Measurements from ENCODE around the gene ADCY9. TPM values are rescaled to one million over a fixed set of nuclear protein-coding genes. Genes with fewer than 3 reads are reported as not detected.
"Not testable (repeated sequence)": the region's sequence is repeated elsewhere in the genome, so short reads cannot be mapped to it uniquely, and the experiment has no call there.

Gene ADCY9
- total RNA-seq, 1 donor from 2014 or later, result 11.4 TPM

DNA sequence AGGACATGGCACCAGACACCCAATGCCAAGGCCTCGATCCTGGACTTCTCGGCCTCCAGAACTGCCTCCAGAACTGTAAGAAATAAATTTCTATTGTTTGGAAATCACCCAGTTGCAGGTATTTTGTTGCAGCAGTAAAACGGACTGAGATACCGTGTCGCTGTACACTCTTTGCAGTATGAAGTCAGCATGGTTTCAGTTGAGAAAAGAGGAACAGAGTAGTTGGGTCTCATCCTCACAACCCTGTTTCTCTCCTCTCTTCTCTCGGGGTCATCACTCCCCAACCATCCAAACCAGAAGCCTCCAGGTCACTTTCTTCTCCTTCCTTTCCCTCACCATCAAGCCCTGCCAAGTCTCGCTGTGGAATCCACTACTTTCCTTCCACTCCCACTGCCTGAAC is 77.8 kb downstream of the ADCY9 start:
- Mint-ChIP-seq H3K27ac (ENCODE audit: unreplicated experiment) (no peak overlapping the region), H3K9me3 (ENCODE audit: unreplicated experiment) (peaks cover 2% of the 10 kb centered on the region), H3K4me3 (ENCODE audit: unreplicated experiment) (no peak overlapping the region), H3K4me1 (ENCODE audit: low read depth, unreplicated experiment) (no peaks in the 10 kb centered on the region), H3K36me3 (ENCODE audit: low read depth, unreplicated experiment) (peaks cover 2% of the 10 kb centered on the region), H3K27me3 (ENCODE audit: low read depth, unreplicated experiment) (peaks cover 2% of the 10 kb centered on the region)
- TF ChIP-seq CTCF (IDR thresholded peaks at IDR 0.05; ENCODE audit: insufficient read depth, low read depth, low read length) (no peak), EZH2 (IDR thresholded peaks at IDR 0.05; ENCODE audit: insufficient read depth, low read length) (no peak)
- DNase-seq (ENCODE audit: low read depth), result no peak
- Histone ChIP-seq H3K4me3 (ENCODE audit: insufficient read depth, low read depth, low read length) (no peak overlapping the region), H3K79me2 (ENCODE audit: insufficient read depth, low read length) (no peaks in the 10 kb centered on the region), H3K9me3 (ENCODE audit: insufficient read depth, low read depth, low read length) (no peaks in the 10 kb centered on the region), H4K20me1 (ENCODE audit: insufficient read depth, low read length) (no peaks in the 10 kb centered on the region), H3K36me3 (ENCODE audit: insufficient read depth, low read length) (no peaks in the 10 kb centered on the region), H3K4me2 (ENCODE audit: low read length) (no peak overlapping the region), H3K9ac (ENCODE audit: low read length) (no peak overlapping the region), H3K4me1 (ENCODE audit: insufficient read depth, low read length) (no peaks in the 10 kb centered on the region), H2AFZ (ENCODE audit: low read depth, low read length) (no peak overlapping the region), H3K27me3 (ENCODE audit: insufficient read depth, low read length) (no peaks in the 10 kb centered on the region), H3K27ac (ENCODE audit: low read depth, low read length) (no peak overlapping the region)
- no peak for FAIRE-seq

GRCh38 chr16:4036952-4037351 is 79.3 kb downstream of the ADCY9 start:
- not testable (repeated sequence) for H3K9me3 Mint-ChIP-seq (ENCODE audit: unreplicated experiment); FAIRE-seq; H3K9ac ChIP-seq (ENCODE audit: low read length); H3K4me3 Mint-ChIP-seq (ENCODE audit: unreplicated experiment); DNase-seq (ENCODE audit: low read depth); H3K4me1 ChIP-seq (ENCODE audit: insufficient read depth, low read length); H3K9me3 ChIP-seq (ENCODE audit: insufficient read depth, low read depth, low read length); H4K20me1 ChIP-seq (ENCODE audit: insufficient read depth, low read length); H3K27me3 Mint-ChIP-seq (ENCODE audit: low read depth, unreplicated experiment); H3K4me3 ChIP-seq (ENCODE audit: insufficient read depth, low read depth, low read length); H3K36me3 Mint-ChIP-seq (ENCODE audit: low read depth, unreplicated experiment); H3K27me3 ChIP-seq (ENCODE audit: insufficient read depth, low read length); H3K79me2 ChIP-seq (ENCODE audit: insufficient read depth, low read length); H2AFZ ChIP-seq (ENCODE audit: low read depth, low read length); H3K27ac Mint-ChIP-seq (ENCODE audit: unreplicated experiment); H3K4me2 ChIP-seq (ENCODE audit: low read length); H3K4me1 Mint-ChIP-seq (ENCODE audit: low read depth, unreplicated experiment); H3K36me3 ChIP-seq (ENCODE audit: insufficient read depth, low read length); H3K27ac ChIP-seq (ENCODE audit: low read depth, low read length)

DNA sequence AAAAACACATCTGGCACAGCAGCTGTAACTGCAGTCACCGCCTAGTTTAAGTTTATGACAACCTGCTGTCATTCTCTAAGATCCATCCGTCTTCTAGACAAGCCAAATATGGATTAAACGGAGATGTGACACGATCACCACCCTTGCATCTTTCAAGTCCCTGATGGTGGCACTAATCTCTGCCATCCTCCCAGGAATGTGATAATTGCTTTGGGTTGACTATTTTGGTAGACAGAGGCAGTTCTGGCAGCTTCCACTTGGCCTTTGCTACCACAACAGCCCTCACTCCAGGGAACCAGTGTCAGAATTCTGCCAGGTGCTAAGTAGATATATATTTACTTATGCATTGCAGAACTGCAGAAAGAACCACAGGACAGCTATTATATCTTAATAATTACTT is 81.3 kb downstream of the ADCY9 start:
- H2AFZ ChIP-seq (ENCODE audit: low read depth, low read length), result no peak overlapping the region
- peaks cover 2% of the 10 kb centered on the region for H3K36me3 Mint-ChIP-seq (ENCODE audit: low read depth, unreplicated experiment)
- no peaks in the 10 kb centered on the region for H3K9me3 ChIP-seq (ENCODE audit: insufficient read depth, low read depth, low read length)
- no peak for TF ChIP-seq CTCF (IDR thresholded peaks at IDR 0.05; ENCODE audit: insufficient read depth, low read depth, low read length)
- peaks cover 2% of the 10 kb centered on the region for H3K27me3 Mint-ChIP-seq (ENCODE audit: low read depth, unreplicated experiment)
- no peaks in the 10 kb centered on the region for H3K4me1 ChIP-seq (ENCODE audit: insufficient read depth, low read length)
- H3K4me3 Mint-ChIP-seq (ENCODE audit: unreplicated experiment), result no peak overlapping the region
- no peaks in the 10 kb centered on the region for H3K36me3 ChIP-seq (ENCODE audit: insufficient read depth, low read length)
- DNase-seq (ENCODE audit: low read depth) (no peak), FAIRE-seq (no peak)
- H3K4me3 ChIP-seq (ENCODE audit: insufficient read depth, low read depth, low read length), result no peak overlapping the region
- H3K9me3 Mint-ChIP-seq (ENCODE audit: unreplicated experiment), result peaks cover 2% of the 10 kb centered on the region
- H3K4me2 ChIP-seq (ENCODE audit: low read length), result no peak overlapping the region
- no peak overlapping the region for H3K27ac Mint-ChIP-seq (ENCODE audit: unreplicated experiment)
- H3K27ac ChIP-seq (ENCODE audit: low read depth, low read length), result no peak overlapping the region
- H3K27me3 ChIP-seq (ENCODE audit: insufficient read depth, low read length), result no peaks in the 10 kb centered on the region
- no peaks in the 10 kb centered on the region for H3K79me2 ChIP-seq (ENCODE audit: insufficient read depth, low read length)
- H3K9ac ChIP-seq (ENCODE audit: low read length), result no peak overlapping the region
- H4K20me1 ChIP-seq (ENCODE audit: insufficient read depth, low read length), result no peaks in the 10 kb centered on the region
- no peaks in the 10 kb centered on the region for H3K4me1 Mint-ChIP-seq (ENCODE audit: low read depth, unreplicated experiment)

All from astrocyte (in vitro differentiated cells and primary cell).